Mesothelial cell of epicardium (in vitro differentiated cells): ENCODE data around the gene PHLDB1. TPM values are rescaled to one million over a fixed set of nuclear protein-coding genes. Genes with fewer than 3 reads are reported as not detected.
"Not testable (repeated sequence)": the region's sequence is repeated elsewhere in the genome, so short reads cannot be mapped to it uniquely, and the experiment has no call there.

Experiments
- DNase-seq, 2 experiments: peaks; one replicate each; pipeline ENCODE4 v3.0.0; 2021; ENCODE audit warnings: low spot score in 2 of 2; ENCODE audit not compliant: unreplicated experiment in 2 of 2
- H3K27ac Mint-ChIP-seq: 2 replicates; pipeline ENCODE4 v1.8.0; 2021; ENCODE audit warnings: mixed read lengths
- H3K27me3 Mint-ChIP-seq: 2 replicates; pipeline ENCODE4 v1.8.0; 2021; ENCODE audit warnings: low read depth, mixed read lengths
- H3K36me3 Mint-ChIP-seq: 2 replicates; pipeline ENCODE4 v1.8.0; 2021; ENCODE audit warnings: mixed read lengths
- H3K4me1 Mint-ChIP-seq: 2 replicates; pipeline ENCODE4 v1.8.0; 2021; ENCODE audit warnings: mixed read lengths
- H3K4me3 Mint-ChIP-seq: 2 replicates; pipeline ENCODE4 v1.8.0; 2021; ENCODE audit warnings: mild to moderate bottlenecking, moderate library complexity, mixed read lengths
- H3K9me3 Mint-ChIP-seq: 2 replicates; pipeline ENCODE4 v1.8.0; 2021; ENCODE audit warnings: mixed read lengths
- CTCF ChIP-seq: fragments of 200-600 bp; sonication (generic); IDR thresholded peaks from one replicate; pipeline ENCODE4 v1.5.0; 2021; ENCODE audit warnings: antibody characterized with exemption; ENCODE audit not compliant: unreplicated experiment
- total RNA-seq: library from RNA; stranded (reverse); gene quantifications from 3 replicates; pipeline ENCODE4 v1.2.1, GENCODE V29; 2021

Gene PHLDB1
- total RNA-seq, 1 donor from 2014 or later = 148 TPM

GRCh38 chr11:118674082-118674435 lies 66.6 kb downstream of the PHLDB1 start:
- no peak overlapping the region for H3K27ac Mint-ChIP-seq
- no peak for TF ChIP-seq CTCF
- no peak overlapping the region for H3K4me3 Mint-ChIP-seq
- H3K27me3 Mint-ChIP-seq = peaks cover 4% of the 10 kb centered on the region
- DNase-seq = no peak
- no peaks in the 10 kb centered on the region for H3K36me3 Mint-ChIP-seq
- H3K4me1 Mint-ChIP-seq = no peaks in the 10 kb centered on the region
- peaks cover 22% of the 10 kb centered on the region for H3K9me3 Mint-ChIP-seq

- Mint-ChIP-seq H3K4me3 (no peak overlapping the region), H3K36me3 (no peaks in the 10 kb centered on the region), H3K4me1 (no peaks in the 10 kb centered on the region), H3K27ac (no peak overlapping the region), H3K27me3 (no peaks in the 10 kb centered on the region), H3K9me3 (peaks cover 3% of the 10 kb centered on the region)
- DNase-seq = no peak
- no peak for TF ChIP-seq CTCF
These were observed 70.6 kb downstream of the PHLDB1 start for GRCh38 chr11:118677977-118678376.

GRCh38 chr11:118678908-118679307 lies 71.5 kb downstream of the PHLDB1 start:
- H3K27ac Mint-ChIP-seq, DNase-seq, H3K4me3 Mint-ChIP-seq, H3K9me3 Mint-ChIP-seq, H3K36me3 Mint-ChIP-seq, H3K4me1 Mint-ChIP-seq, H3K27me3 Mint-ChIP-seq: not testable (repeated sequence)

GRCh38 chr11:118679483-118679882 lies 72.1 kb downstream of the PHLDB1 start, which contains the start of gene TREH:
TSS of gene TREH (minus strand) at chr11:118679650. CDS start at chr11:118679627, 23 bp downstream.
- H3K4me1 Mint-ChIP-seq = no peaks in the 10 kb centered on the region
- H3K27me3 Mint-ChIP-seq = no peaks in the 10 kb centered on the region
- no peak within 1 kb of the TSS for H3K27ac Mint-ChIP-seq
- no peak for DNase-seq
- peaks cover 3% of the 10 kb centered on the region for H3K9me3 Mint-ChIP-seq
- no peaks in the 10 kb centered on the region for H3K36me3 Mint-ChIP-seq
- no peak within 1 kb of the TSS for H3K4me3 Mint-ChIP-seq
- no peak for TF ChIP-seq CTCF

GRCh38 chr11:118682372-118682771 lies 75.0 kb downstream of the PHLDB1 start:
- peaks cover 1% of the 10 kb centered on the region for H3K27me3 Mint-ChIP-seq
- peaks cover 3% of the 10 kb centered on the region for H3K4me1 Mint-ChIP-seq
- no peak for DNase-seq
- H3K36me3 Mint-ChIP-seq = no peaks in the 10 kb centered on the region
- no peak overlapping the region for H3K27ac Mint-ChIP-seq
- H3K9me3 Mint-ChIP-seq = no peaks in the 10 kb centered on the region
- no peak for TF ChIP-seq CTCF
- no peak overlapping the region for H3K4me3 Mint-ChIP-seq

GRCh38 chr11:118682939-118683338 lies 75.5 kb downstream of the PHLDB1 start:
- not testable (repeated sequence) for H3K9me3 Mint-ChIP-seq, H3K27ac Mint-ChIP-seq, H3K4me3 Mint-ChIP-seq, DNase-seq, H3K36me3 Mint-ChIP-seq, H3K27me3 Mint-ChIP-seq, H3K4me1 Mint-ChIP-seq

- Mint-ChIP-seq H3K4me1 (peaks cover 13% of the 10 kb centered on the region), H3K9me3 (no peaks in the 10 kb centered on the region), H3K36me3 (no peaks in the 10 kb centered on the region), H3K27me3 (peaks cover 1% of the 10 kb centered on the region), H3K4me3 (no peak overlapping the region), H3K27ac (no peak overlapping the region)
- TF ChIP-seq CTCF = no peak
- DNase-seq = no peak
These were observed 76.8 kb downstream of the PHLDB1 start for GRCh38 chr11:118684187-118684586.
